ENCODE results near the gene DDX17.

- TF ChIP-seq BHLHE40 (IDR thresholded peaks at IDR 0.05; ENCODE audit: borderline replicate concordance) = no peak
- no peak for TF ChIP-seq ELF4 (IDR thresholded peaks at IDR 0.05)
- no peak for TF ChIP-seq TARDBP (IDR thresholded peaks at IDR 0.05)
- TF ChIP-seq L3MBTL2 (conservative IDR thresholded peaks at IDR 0.05) = no peak
- no peak for TF ChIP-seq SP1 (IDR thresholded peaks at IDR 0.05)
- TF ChIP-seq SUZ12 (IDR thresholded peaks at IDR 0.05) = no peak
- TF ChIP-seq ARNT (IDR thresholded peaks at IDR 0.05) = no peak
- TF ChIP-seq FOXM1 (IDR thresholded peaks at IDR 0.05; ENCODE audit: borderline replicate concordance) = no peak
- TF ChIP-seq FOXA1 (IDR thresholded peaks at IDR 0.05) = no peak
- no peak for TF ChIP-seq FOXK2 (IDR thresholded peaks at IDR 0.05)
- TF ChIP-seq CTBP1 (IDR thresholded peaks at IDR 0.05; ENCODE audit: borderline replicate concordance) = no peak
- no peak for TF ChIP-seq ZNF384 (IDR thresholded peaks at IDR 0.05)
- TF ChIP-seq PKNOX1 (IDR thresholded peaks at IDR 0.05) = no peak
- TF ChIP-seq NFRKB (IDR thresholded peaks at IDR 0.05) = no peak
These were observed 11.6 kb downstream of the DDX17 start for GRCh38 chr22:38494498-38494897.

Data from HEK293T (cell line).